Dermis microvascular lymphatic vessel endothelial cell (primary cell): Measurements from ENCODE around the gene TMEM170B. TPM values are rescaled to one million over a fixed set of nuclear protein-coding genes. Genes with fewer than 3 reads are reported as not detected.

Experiments
- DNase-seq, 2 donors: peaks; one replicate each; pipeline versions ENCODE4 v3.0.0 to v3.0.0-alpha.2; 2010; ENCODE audit warnings: low read depth in 2 of 2
- total RNA-seq: library from RNA; depleted of rRNA; stranded (reverse); fragments of >200 nt; gene quantifications from 2 replicates; pipeline ENCODE4 v1.2.1, GENCODE V29; 2014

The TMEM170B gene
- total RNA-seq = 1.4 and 1.6 TPM in 2 replicates

- peak; percentile 71 to 88 for DNase-seq
Observed at GRCh38 chr6:11537229-11538051, at the start of gene TMEM170B. Gene TMEM170B, plus strand, starts transcription at chr6:11537749. Its CDS starts 529 bp downstream, at chr6:11538278.

- no peak for DNase-seq
Observed at GRCh38 chr6:11490996-11491395, 46.6 kb upstream of the TMEM170B start.

GRCh38 chr6:11491596-11492463, 45.7 kb upstream of the TMEM170B start:
- no peak for DNase-seq

GRCh38 chr6:11492464-11493290, 44.9 kb upstream of the TMEM170B start:
- no peak for DNase-seq

GRCh38 chr6:11493974-11494373, 43.6 kb upstream of the TMEM170B start:
- DNase-seq = no peak

GRCh38 chr6:11494786-11495564, 42.6 kb upstream of the TMEM170B start:
- peak in 1 of 2 donors; percentile 35 for DNase-seq

GRCh38 chr6:11495565-11496145, 41.9 kb upstream of the TMEM170B start:
- DNase-seq = no peak

- peak; percentile 90 for DNase-seq
Observed at GRCh38 chr6:11496152-11497060, 41.1 kb upstream of the TMEM170B start.

GRCh38 chr6:11497107-11497506, 40.4 kb upstream of the TMEM170B start:
- no peak for DNase-seq

GRCh38 chr6:11497881-11498280, 39.7 kb upstream of the TMEM170B start:
- DNase-seq = no peak

- DNase-seq = peak; percentile 81 to 89
Observed at GRCh38 chr6:11500008-11500407, 37.5 kb upstream of the TMEM170B start.

- no peak for DNase-seq
Observed at GRCh38 chr6:11509471-11509870, 28.1 kb upstream of the TMEM170B start.

- DNase-seq = no peak
Observed at GRCh38 chr6:11514672-11515071, 22.9 kb upstream of the TMEM170B start.

GRCh38 chr6:11515763-11516162, 21.8 kb upstream of the TMEM170B start:
- no peak for DNase-seq

- DNase-seq = no peak
Observed at GRCh38 chr6:11522812-11523605, 14.5 kb upstream of the TMEM170B start.

- DNase-seq = no peak
Observed at GRCh38 chr6:11525468-11526155, 11.9 kb upstream of the TMEM170B start.

- DNase-seq = no peak
Observed at GRCh38 chr6:11526156-11526505, 11.4 kb upstream of the TMEM170B start.

- no peak for DNase-seq
Observed at GRCh38 chr6:11527274-11527870, 10.2 kb upstream of the TMEM170B start.
